H9 (cell line): ENCODE results near the gene ZNF385B. TPM values are rescaled to one million over a fixed set of nuclear protein-coding genes. Genes with fewer than 3 reads are reported as not detected.

Experiments used
- DNase-seq: peaks from one replicate; pipeline ENCODE4 v3.0.0-alpha.2; 2017
- H2AFZ ChIP-seq: one replicate; pipeline ENCODE4 v1.6.1; 2013; ENCODE audit warnings: mild to moderate bottlenecking, low read length, control low read depth, moderate library complexity
- H2AK5ac ChIP-seq: 2 replicates; pipeline ENCODE4 v1.6.1; 2013; ENCODE audit warnings: low read length, control low read depth, mixed read lengths; ENCODE audit not compliant: insufficient read length
- H2BK120ac ChIP-seq: one replicate; pipeline ENCODE4 v1.6.1; 2013; ENCODE audit warnings: low read depth, mild to moderate bottlenecking, low read length, control low read depth, inconsistent platforms; ENCODE audit not compliant: poor library complexity, severe bottlenecking
- H2BK12ac ChIP-seq: 2 replicates; pipeline ENCODE4 v1.6.1; 2013; ENCODE audit warnings: low read length, control low read depth, mixed read lengths, low read depth; ENCODE audit not compliant: insufficient read length
- H2BK15ac ChIP-seq: 2 replicates; pipeline ENCODE4 v1.6.1; 2013; ENCODE audit warnings: low read depth, low read length, control low read depth
- H2BK20ac ChIP-seq: one replicate; pipeline ENCODE4 v1.6.1; 2013; ENCODE audit warnings: low read depth, mild to moderate bottlenecking, low read length, control low read depth, inconsistent platforms; ENCODE audit not compliant: poor library complexity, severe bottlenecking
- H2BK5ac ChIP-seq: 2 replicates; pipeline ENCODE4 v1.6.1; 2013; ENCODE audit warnings: low read length, control low read depth, mixed read lengths; ENCODE audit not compliant: insufficient read length
- H3K14ac ChIP-seq: 2 replicates; pipeline ENCODE4 v1.6.1; 2013; ENCODE audit warnings: low read length, control low read depth; ENCODE audit not compliant: insufficient read depth
- H3K18ac ChIP-seq: 2 replicates; pipeline ENCODE4 v1.6.1; 2013; ENCODE audit warnings: low read depth, mild to moderate bottlenecking, mixed read lengths, low read length, control low read depth; ENCODE audit not compliant: insufficient read length
- H3K23ac ChIP-seq: 2 replicates; pipeline ENCODE4 v1.6.1; 2013; ENCODE audit warnings: low read length, control low read depth, mixed read lengths, low read depth; ENCODE audit not compliant: insufficient read length
- H3K23me2 ChIP-seq: 2 replicates; pipeline ENCODE4 v1.6.1; 2013; ENCODE audit warnings: low read depth, mild to moderate bottlenecking, mixed read lengths, low read length, control low read depth; ENCODE audit not compliant: insufficient read length, poor library complexity, severe bottlenecking
- H3K27ac ChIP-seq: 2 replicates; pipeline ENCODE4 v1.5.1; 2013; ENCODE audit warnings: low read length, control low read depth, mixed read lengths, low read depth; ENCODE audit not compliant: insufficient read length
- H3K27me3 ChIP-seq: 2 replicates; pipeline ENCODE4 v1.6.1; 2013; ENCODE audit warnings: low read length, control low read depth, inconsistent platforms; ENCODE audit not compliant: insufficient read depth
- H3K4ac ChIP-seq: 2 replicates; pipeline ENCODE4 v1.6.1; 2013; ENCODE audit warnings: low read depth, mild to moderate bottlenecking, control low read depth, inconsistent platforms, low read length, moderate library complexity
- H3K4me1 ChIP-seq: 2 replicates; pipeline ENCODE4 v1.6.1; 2013; ENCODE audit warnings: low read length, control low read depth, inconsistent platforms; ENCODE audit not compliant: insufficient read depth
- H3K4me2 ChIP-seq: 2 replicates; pipeline ENCODE4 v1.6.1; 2013; ENCODE audit warnings: low read length, control low read depth, mixed read lengths; ENCODE audit not compliant: insufficient read length, insufficient read depth
- H3K56ac ChIP-seq: 2 replicates; pipeline ENCODE4 v1.6.1; 2013; ENCODE audit warnings: low read depth, mild to moderate bottlenecking, mixed read lengths, low read length, control low read depth; ENCODE audit not compliant: insufficient read length
- H3K79me1 ChIP-seq: 2 replicates; pipeline ENCODE4 v1.6.1; 2013; ENCODE audit warnings: low read depth, mild to moderate bottlenecking, moderate library complexity, low read length, control low read depth, inconsistent platforms; ENCODE audit not compliant: insufficient read depth, poor library complexity, severe bottlenecking
- H3K79me2 ChIP-seq: 2 replicates; pipeline ENCODE4 v1.6.1; 2013; ENCODE audit warnings: low read length, control low read depth, inconsistent platforms; ENCODE audit not compliant: insufficient read depth
- H3K9ac ChIP-seq: 2 replicates; pipeline ENCODE4 v1.6.1; 2013; ENCODE audit warnings: low read length, control low read depth, mixed read lengths; ENCODE audit not compliant: insufficient read length; ENCODE audit errors: extremely low read depth
- H3K9me3 ChIP-seq: one replicate; pipeline ENCODE4 v1.6.1; 2013; ENCODE audit warnings: low read depth, low read length, inconsistent platforms; ENCODE audit not compliant: control insufficient read depth
- H3T11ph ChIP-seq: one replicate; pipeline ENCODE4 v1.6.1; 2013; ENCODE audit warnings: mild to moderate bottlenecking, low read length, control low read depth, inconsistent platforms
- H4K20me1 ChIP-seq: one replicate; pipeline ENCODE4 v1.6.1; 2013; ENCODE audit not compliant: control insufficient read depth, insufficient read length, insufficient read depth
- H4K5ac ChIP-seq: 2 replicates; pipeline ENCODE4 v1.6.1; 2013; ENCODE audit warnings: low read depth, mild to moderate bottlenecking, mixed read lengths, low read length, control low read depth; ENCODE audit not compliant: insufficient read length
- H4K8ac ChIP-seq: replicated peaks from 2 replicates; pipeline ENCODE4 v1.6.1; 2013; ENCODE audit warnings: low read length, control low read depth, mixed read lengths, low read depth; ENCODE audit not compliant: insufficient read length
- H4K91ac ChIP-seq: 2 replicates; pipeline ENCODE4 v1.6.1; 2013; ENCODE audit warnings: low read depth, mild to moderate bottlenecking, moderate library complexity, mixed read lengths, low read length, control low read depth; ENCODE audit not compliant: insufficient read length
- H3K27ac Mint-ChIP-seq, 3 experiments: 2 replicates in 2 of 3; 3 replicates in 1 of 3; pipeline ENCODE4 v1.8.0; 2020 to 2021; ENCODE audit warnings: mixed read lengths in 3 of 3, mild to moderate bottlenecking in 1 of 3, moderate library complexity in 1 of 3
- H3K27me3 Mint-ChIP-seq: 2 replicates; pipeline ENCODE4 v1.8.0; 2021; ENCODE audit warnings: low read depth, mild to moderate bottlenecking, moderate library complexity, mixed read lengths
- H3K36me3 Mint-ChIP-seq, 3 experiments: 2 replicates in 2 of 3; 3 replicates in 1 of 3; pipeline ENCODE4 v1.8.0; 2020 to 2021; ENCODE audit warnings: low read depth in 3 of 3, mixed read lengths in 3 of 3; ENCODE audit not compliant: insufficient read depth in 1 of 3
- H3K4me1 Mint-ChIP-seq, 2 experiments: 2 replicates each; pipeline ENCODE4 v1.8.0; 2020; ENCODE audit warnings: mixed read lengths in 2 of 2
- H3K4me3 Mint-ChIP-seq, 2 experiments: 2 replicates in 1 of 2; 3 replicates in 1 of 2; pipeline ENCODE4 v1.8.0; 2020 to 2021; ENCODE audit warnings: mild to moderate bottlenecking in 2 of 2, mixed read lengths in 2 of 2, moderate library complexity in 1 of 2
- H3K9me3 Mint-ChIP-seq, 2 experiments: 2 replicates in 1 of 2; 3 replicates in 1 of 2; pipeline ENCODE4 v1.8.0; 2020; ENCODE audit warnings: mild to moderate bottlenecking in 2 of 2, mixed read lengths in 2 of 2, moderate library complexity in 1 of 2
- WGBS: extraction: QIAGEN DNeasy Blood & Tissue Kit; methylation state at CpG from one replicate; pipeline ENCODE4 v1.1.7; 2013; ENCODE audit warnings: missing lambda C conversion rate, low lambda C conversion rate, mixed read lengths; ENCODE audit not compliant: insufficient read length; ENCODE audit errors: extremely low coverage; 5-methylcytosine and 5-hydroxymethylcytosine counted together
- total RNA-seq: library from RNA; stranded (reverse); gene quantifications from 2 replicates; pipeline ENCODE4 v1.2.1, GENCODE V29; 2021
- TF ChIP-seq, protein P1 (sequence below): fragments of 200-600 bp; sonication (generic); conservative IDR thresholded peaks from 3 replicates; pipeline ENCODE4 v1.8.0; 2021; ENCODE audit warnings: antibody characterized with exemption, mild to moderate bottlenecking

Gene ZNF385B
- total RNA-seq, 1 experiment from 2014 or later = 2.1 TPM

DNA sequence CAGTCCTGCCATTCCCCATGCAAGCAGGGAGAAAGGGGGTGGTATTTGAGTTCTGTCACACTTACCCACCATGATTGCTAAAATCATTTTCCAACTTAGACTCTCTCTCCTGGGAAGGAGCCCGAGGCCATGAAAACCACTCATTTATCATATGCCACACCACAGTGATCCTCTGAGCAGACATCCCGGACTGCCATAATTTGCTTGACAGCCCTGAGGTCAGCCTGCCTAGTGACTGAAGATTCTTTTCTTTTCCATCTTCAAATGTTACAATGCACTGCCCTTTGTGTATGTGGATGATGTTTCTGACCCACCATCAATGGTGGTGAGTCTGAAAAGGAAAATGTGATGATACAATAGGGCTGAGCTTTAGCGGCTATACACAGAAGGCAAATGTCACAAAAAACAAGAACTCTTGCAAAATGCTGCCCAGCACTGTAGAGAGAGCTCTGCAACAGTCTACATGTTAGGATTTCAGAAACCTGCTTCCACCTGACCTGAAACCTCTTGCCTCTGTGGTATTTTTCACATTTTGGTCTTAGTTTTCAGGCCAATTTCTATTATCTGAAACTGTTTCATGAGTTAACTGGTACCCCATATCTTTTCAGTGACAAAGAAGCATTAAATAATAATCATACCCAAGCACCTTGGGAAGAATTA, 272.8 kb downstream of the ZNF385B start:
- no CpG with 5 or more reads among the region's 3 CpGs for WGBS
- no peaks in the 10 kb centered on the region for H3K27me3 ChIP-seq

More for the DNA sequence above, 272.8 kb downstream of the ZNF385B start:
- Histone ChIP-seq H2AFZ (no peak overlapping the region), H3T11ph (no peak overlapping the region), H3K79me1 (no peaks in the 10 kb centered on the region), H3K27ac (no peak overlapping the region), H2BK20ac (no peak overlapping the region), H3K14ac (no peak overlapping the region), H3K23ac (no peak overlapping the region), H2AK5ac (no peak overlapping the region), H3K56ac (no peak overlapping the region), H2BK5ac (no peak overlapping the region), H4K91ac (no peak overlapping the region), H3K4me2 (no peak overlapping the region), H3K79me2 (no peaks in the 10 kb centered on the region), H3K9ac (no peak overlapping the region), H4K20me1 (no peaks in the 10 kb centered on the region), H3K18ac (no peak overlapping the region), H3K4me1 (no peaks in the 10 kb centered on the region; the same call in 1 of the 2 replicates), H2BK15ac (no peak overlapping the region), H2BK12ac (no peak overlapping the region), H3K4ac (no peak overlapping the region), H3K9me3 (no peaks in the 10 kb centered on the region), H2BK120ac (no peak overlapping the region), H3K23me2 (no peaks in the 10 kb centered on the region), H4K5ac (no peak overlapping the region), H4K8ac (no peak overlapping the region)
- H3K4me3 Mint-ChIP-seq = no peak overlapping the region
- H3K9me3 Mint-ChIP-seq = no peaks in the 10 kb centered on the region
- DNase-seq = no peak
- no peak overlapping the region; a peak in 1 of 7 replicates for H3K27ac Mint-ChIP-seq
- TF ChIP-seq, protein P1, sequence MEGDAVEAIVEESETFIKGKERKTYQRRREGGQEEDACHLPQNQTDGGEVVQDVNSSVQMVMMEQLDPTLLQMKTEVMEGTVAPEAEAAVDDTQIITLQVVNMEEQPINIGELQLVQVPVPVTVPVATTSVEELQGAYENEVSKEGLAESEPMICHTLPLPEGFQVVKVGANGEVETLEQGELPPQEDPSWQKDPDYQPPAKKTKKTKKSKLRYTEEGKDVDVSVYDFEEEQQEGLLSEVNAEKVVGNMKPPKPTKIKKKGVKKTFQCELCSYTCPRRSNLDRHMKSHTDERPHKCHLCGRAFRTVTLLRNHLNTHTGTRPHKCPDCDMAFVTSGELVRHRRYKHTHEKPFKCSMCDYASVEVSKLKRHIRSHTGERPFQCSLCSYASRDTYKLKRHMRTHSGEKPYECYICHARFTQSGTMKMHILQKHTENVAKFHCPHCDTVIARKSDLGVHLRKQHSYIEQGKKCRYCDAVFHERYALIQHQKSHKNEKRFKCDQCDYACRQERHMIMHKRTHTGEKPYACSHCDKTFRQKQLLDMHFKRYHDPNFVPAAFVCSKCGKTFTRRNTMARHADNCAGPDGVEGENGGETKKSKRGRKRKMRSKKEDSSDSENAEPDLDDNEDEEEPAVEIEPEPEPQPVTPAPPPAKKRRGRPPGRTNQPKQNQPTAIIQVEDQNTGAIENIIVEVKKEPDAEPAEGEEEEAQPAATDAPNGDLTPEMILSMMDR = no peak
- H3K4me1 Mint-ChIP-seq = peaks cover 18 to 24% of the 10 kb centered on the region in 2 experiments
- no peaks in the 10 kb centered on the region for H3K27me3 Mint-ChIP-seq
- H3K36me3 Mint-ChIP-seq = no peaks in the 10 kb centered on the region
